NCI-H1694 treated with DMSO at 0.1 percent for 48 hours (cell line): Measurements from ENCODE around the gene RING1.

Experiments
- DNase-seq: peaks from one replicate; lab custom pipeline; 2025; lab: John Stamatoyannopoulos, UW

The RING1 gene

GRCh38 chr6:33208091-33208967 lies at the start of gene RING1:
Gene RING1 (plus strand): TSS chr6:33208500. CDS start chr6:33208823, 323 bp downstream.
- peak; percentile 26 for DNase-seq

- no peak for DNase-seq
Observed at GRCh38 chr6:33160096-33160495, 48.2 kb upstream of the RING1 start.

GRCh38 chr6:33160728-33161344 lies 47.5 kb upstream of the RING1 start:
- DNase-seq: no peak

GRCh38 chr6:33161354-33162331 lies 46.7 kb upstream of the RING1 start:
- DNase-seq: peak; percentile 26

- DNase-seq: no peak
Observed at GRCh38 chr6:33163540-33163939, 44.8 kb upstream of the RING1 start.

GRCh38 chr6:33164176-33164575 lies 44.1 kb upstream of the RING1 start:
- DNase-seq: no peak

GRCh38 chr6:33164665-33165373 lies 43.5 kb upstream of the RING1 start:
- no peak for DNase-seq

GRCh38 chr6:33165581-33166258 lies 42.6 kb upstream of the RING1 start:
- no peak for DNase-seq

- no peak for DNase-seq
Observed at GRCh38 chr6:33166363-33166762, 41.9 kb upstream of the RING1 start.

GRCh38 chr6:33166811-33167210 lies 41.5 kb upstream of the RING1 start:
- DNase-seq: no peak

GRCh38 chr6:33167374-33168283 lies 40.7 kb upstream of the RING1 start:
- DNase-seq: no peak

- no peak for DNase-seq
Observed at GRCh38 chr6:33168284-33168601, 40.1 kb upstream of the RING1 start.

GRCh38 chr6:33168639-33169038 lies 39.7 kb upstream of the RING1 start:
- DNase-seq: no peak

GRCh38 chr6:33169291-33170175 lies 38.8 kb upstream of the RING1 start:
- DNase-seq: no peak

GRCh38 chr6:33170176-33171015 lies 37.9 kb upstream of the RING1 start:
- DNase-seq: no peak

- no peak for DNase-seq
Observed at GRCh38 chr6:33171016-33171879, 37.1 kb upstream of the RING1 start.
